ENCODE measurements around the gene OR2L8.
A peak's percentile ranks its signal among the peaks of the same experiment; 100 is the strongest.

The OR2L8 gene

DNA sequence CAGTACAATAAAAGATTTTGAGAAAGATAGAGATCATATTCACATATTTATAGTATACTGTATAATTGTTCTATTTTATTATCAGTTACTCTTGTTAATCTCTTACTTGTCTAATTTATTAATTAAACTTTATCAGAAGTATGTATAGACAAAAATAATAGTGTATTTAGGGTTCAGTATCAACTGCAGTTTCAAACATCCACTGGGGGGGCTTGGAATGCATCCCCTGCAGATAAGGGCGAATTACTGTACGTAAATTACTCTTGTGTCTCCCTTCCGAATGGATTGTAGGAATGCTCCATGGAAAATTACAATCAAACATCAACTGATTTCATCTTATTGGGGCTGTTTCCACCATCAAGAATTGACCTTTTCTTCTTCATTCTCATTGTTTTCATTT is at the start of gene OR2L8:
Gene OR2L8 (plus strand): TSS at position 301 of the 400 bp plus-strand sequence. CDS start 0 bp downstream, at position 301.
- no peak for DNase-seq

DNA sequence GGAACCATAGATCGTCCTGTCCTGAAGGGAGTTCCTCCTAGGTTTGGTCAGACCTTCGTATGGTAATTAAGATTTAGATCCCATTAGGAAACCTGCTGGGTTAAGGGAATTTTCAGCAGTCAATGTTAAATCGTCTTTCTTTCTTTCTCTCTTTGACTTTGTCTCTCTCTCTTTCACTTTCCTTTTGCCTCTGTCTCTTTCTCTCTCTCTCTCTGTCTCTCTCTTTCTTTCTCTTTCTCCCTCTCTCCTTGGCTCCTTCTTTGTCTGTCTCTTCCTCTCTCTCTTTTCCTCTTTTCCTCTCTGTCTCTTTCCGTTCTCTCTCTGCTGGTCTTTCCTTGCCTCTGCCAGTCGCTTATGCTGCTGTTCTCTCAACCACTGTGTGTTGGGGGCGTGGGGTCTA is 44.5 kb upstream of the OR2L8 start:
- DNase-seq, result no peak

- no peak for DNase-seq
Observed at GRCh38 chr1:247905181-247905580, 43.5 kb upstream of the OR2L8 start.

GRCh38 chr1:247905910-247906503 is 42.7 kb upstream of the OR2L8 start:
- no peak for DNase-seq

GRCh38 chr1:247906504-247907047 is 42.1 kb upstream of the OR2L8 start:
- DNase-seq, result no peak

GRCh38 chr1:247908766-247909165 is 39.9 kb upstream of the OR2L8 start:
- no peak for DNase-seq

DNA sequence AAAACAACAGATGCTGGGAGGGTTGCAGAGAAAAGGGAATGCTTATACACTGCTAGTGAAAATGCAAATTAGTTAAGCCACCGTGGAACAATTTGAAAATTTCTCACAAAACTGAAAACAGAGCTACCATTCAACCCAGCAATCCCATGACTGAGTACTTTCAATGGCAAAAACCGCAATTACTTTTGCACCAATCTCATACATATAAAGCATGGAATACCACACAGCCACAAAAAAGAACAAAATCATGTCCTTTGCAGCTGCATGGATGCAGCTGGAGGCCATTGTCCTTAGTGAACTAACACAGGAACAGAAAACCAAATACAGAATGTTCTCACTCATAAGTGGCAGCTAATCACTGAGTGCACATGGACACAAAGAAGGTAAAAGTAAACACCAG is 34.9 kb upstream of the OR2L8 start:
- no peak for DNase-seq

DNA sequence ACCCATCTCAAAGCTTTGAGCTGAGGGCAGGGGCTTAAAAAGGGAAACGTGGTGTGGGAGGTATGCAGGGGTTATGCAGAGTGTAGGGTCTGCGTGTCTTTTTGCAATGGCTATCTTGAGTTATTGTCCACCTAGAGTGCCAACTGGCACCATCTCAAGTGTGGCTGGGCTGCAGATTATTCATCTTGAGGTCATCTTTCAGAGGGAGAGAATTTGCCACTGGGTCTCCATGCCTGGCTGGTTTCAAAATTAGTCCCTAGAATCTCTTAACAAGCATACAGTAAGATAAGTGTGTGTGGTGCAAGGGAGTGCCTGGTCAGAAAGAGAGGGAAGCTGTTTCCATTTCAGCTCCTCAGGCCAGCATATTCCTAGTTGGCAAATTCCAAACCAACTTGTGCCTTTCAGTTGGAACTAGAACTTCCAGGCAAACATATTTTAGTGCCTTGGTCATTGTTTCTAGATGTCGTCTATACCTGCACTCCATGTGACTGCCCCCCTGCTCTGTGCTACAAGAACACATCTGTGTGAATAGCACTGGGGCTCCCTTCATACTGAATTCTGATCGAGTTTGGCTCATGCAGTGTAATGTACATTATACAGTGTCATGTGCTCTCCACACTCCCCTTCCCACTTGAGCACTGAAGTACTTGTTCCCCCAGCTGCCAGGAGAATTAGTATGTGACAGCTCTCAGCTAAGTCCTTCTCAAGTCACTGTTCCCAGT is 33.6 kb upstream of the OR2L8 start:
- DNase-seq, result no peak

DNA sequence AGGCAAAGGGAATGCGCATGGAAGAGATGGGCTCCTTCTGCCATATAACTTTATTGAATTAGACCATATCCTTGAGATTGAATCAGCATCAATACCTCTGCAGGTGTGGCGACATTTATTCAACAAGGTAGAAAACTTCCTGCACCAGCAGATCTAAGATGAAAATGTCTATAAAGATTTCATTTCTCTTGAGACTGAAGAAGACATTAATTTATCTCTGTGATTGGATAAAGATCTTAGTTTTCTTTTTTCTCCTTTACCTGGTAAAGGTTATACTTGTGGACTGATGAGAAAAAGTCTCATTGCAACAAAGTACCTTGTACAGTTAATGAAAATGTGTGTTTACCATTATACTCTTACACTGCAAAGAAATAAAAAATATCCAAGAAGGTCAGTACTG is 28.7 kb upstream of the OR2L8 start, which contains the start of gene OR2T8:
Gene OR2T8 (plus strand): TSS at position 301 of the 400 bp plus-strand sequence. CDS start 766 bp downstream, outside the sequence.
- DNase-seq, result no peak

DNA sequence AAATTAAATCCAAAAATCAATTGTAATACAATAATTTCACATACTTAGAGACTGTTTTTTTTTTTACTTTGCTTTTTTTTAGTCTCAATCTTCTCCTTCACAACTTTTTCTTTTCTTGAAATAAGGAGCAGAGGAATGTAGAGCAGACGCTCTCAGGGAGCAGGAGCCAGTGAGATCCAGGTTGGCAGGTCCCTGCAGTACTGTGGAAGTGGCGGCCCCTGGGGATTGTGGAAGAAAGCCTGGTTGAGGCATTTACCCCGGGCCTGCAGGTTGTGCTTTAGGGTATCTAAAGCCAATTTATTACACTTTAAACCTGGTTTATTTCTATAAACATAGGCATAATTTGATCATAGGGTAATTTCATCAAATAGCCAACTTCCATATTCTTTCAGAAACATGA is 24.7 kb upstream of the OR2L8 start:
- DNase-seq, result no peak

DNA sequence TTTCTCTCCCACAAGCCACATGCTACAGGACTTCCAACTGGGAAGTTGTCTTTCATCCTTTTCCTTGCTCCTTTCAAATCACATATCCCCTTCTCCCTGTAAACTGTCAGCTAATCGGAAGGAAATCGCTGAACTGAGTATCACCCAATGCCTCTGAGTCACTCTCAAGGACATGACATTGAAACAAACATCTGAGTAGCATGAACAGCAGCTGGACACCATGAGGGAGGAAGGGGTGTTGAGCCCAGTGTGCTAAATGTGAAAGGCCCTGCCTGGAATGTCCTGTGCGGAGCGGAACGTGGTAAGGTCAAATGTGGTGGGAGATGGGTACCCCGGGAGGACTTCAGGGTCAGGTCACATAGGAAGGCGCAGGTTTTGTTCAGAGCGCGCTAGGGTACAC is 23.8 kb upstream of the OR2L8 start, which contains the start of gene OR2AJ1:
Gene OR2AJ1 (plus strand): TSS at position 22 of the 400 bp plus-strand sequence. CDS start 8,880 bp downstream, outside the sequence.
- DNase-seq, result no peak

DNA sequence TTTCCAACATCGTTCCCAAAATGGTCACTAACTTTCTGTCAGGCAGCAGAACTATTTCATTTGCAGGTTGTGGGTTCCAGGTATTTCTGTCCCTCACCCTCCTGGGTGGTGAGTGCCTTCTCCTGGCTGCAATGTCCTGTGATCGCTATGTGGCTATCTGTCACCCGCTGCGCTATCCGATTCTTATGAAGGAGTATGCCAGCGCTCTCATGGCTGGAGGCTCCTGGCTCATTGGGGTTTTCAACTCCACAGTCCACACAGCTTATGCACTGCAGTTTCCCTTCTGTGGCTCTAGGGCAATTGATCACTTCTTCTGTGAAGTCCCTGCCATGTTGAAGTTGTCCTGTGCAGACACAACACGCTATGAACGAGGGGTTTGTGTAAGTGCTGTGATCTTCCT is 14.7 kb upstream of the OR2L8 start:
- DNase-seq, result no peak

DNA sequence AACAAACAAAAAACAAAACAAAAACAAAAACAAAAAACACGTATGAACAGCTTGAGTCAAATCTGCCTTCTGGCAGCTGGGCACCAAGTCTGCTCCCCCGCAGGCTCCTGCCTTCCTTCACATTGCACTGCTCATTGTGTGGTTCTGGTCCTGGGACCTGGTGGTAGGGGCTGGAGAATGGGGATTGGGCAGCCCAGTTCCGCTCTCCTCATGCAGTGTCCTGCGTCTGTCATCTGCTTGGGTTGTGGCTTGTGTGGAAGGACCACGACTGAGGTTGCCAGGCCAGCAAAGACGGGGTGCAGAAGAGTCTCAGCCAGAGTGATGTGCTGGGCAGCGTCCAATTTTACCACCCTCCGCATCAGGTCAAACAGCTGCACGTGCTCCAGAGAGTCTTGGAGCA is 12.9 kb upstream of the OR2L8 start:
- no peak for DNase-seq

GRCh38 chr1:247936415-247936814 is 12.2 kb upstream of the OR2L8 start:
- no peak for DNase-seq

- peak; percentile 15 for DNase-seq
Observed at GRCh38 chr1:247936965-247937734, 11.5 kb upstream of the OR2L8 start.

- no peak for DNase-seq
Observed at GRCh38 chr1:247942624-247943023, 6.0 kb upstream of the OR2L8 start.

GRCh38 chr1:247953408-247953807 is 4.8 kb downstream of the OR2L8 start:
- DNase-seq, result no peak

GRCh38 chr1:247961791-247962190 is 13.1 kb downstream of the OR2L8 start:
- DNase-seq, result no peak

- DNase-seq, result no peak
Observed at GRCh38 chr1:247962911-247963588, 14.4 kb downstream of the OR2L8 start.

- DNase-seq, result no peak
Observed at GRCh38 chr1:247964933-247965332, 16.3 kb downstream of the OR2L8 start, which contains the start of gene OR2AK2. Gene OR2AK2, plus strand, starts transcription at chr1:247965233. Its CDS starts 144 bp downstream, at chr1:247965377.

DNA sequence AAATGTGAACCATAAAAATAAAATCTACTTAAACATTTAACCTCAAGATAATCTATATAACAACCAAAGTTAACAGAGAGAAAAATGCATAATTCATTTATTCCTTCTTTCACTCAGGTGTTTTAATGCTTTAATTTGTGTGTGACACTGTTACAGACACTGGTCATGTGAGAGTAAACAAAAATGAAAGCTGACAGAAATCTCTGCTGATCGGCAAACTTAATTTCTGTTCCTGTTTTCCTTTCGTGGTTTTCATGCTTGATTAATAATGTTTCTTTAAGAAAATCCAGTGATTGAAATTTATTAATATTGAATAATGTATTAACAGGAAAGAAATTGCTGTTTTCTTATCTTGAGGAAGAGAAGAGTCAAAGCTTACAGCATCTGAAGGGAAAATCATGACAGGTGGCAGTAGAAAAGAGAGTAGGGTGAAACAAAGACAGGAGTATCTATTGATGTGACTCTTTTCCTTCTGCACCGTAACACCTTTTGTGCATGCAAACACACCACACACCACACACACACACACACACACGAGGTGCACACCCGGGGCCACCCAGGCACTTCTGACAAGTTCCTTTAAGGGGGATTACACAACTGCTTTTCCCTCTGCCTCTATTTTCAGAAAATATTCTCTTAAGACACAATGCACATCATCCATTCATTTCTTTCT is 18.0 kb downstream of the OR2L8 start:
- DNase-seq, result no peak

GRCh38 chr1:247992986-247993385 is 44.3 kb downstream of the OR2L8 start:
- DNase-seq, result no peak

Data from activated effector memory CD4-positive, alpha-beta T cell treated with Interleukin-2 at 50 U/mL for 16 hours (primary cell).